Measurements from ENCODE around the gene IL6ST. TPM values are rescaled to one million over a fixed set of nuclear protein-coding genes. Genes with fewer than 3 reads are reported as not detected.

The IL6ST gene
- polyA plus RNA-seq, 1 experiment: 167 TPM

DNA sequence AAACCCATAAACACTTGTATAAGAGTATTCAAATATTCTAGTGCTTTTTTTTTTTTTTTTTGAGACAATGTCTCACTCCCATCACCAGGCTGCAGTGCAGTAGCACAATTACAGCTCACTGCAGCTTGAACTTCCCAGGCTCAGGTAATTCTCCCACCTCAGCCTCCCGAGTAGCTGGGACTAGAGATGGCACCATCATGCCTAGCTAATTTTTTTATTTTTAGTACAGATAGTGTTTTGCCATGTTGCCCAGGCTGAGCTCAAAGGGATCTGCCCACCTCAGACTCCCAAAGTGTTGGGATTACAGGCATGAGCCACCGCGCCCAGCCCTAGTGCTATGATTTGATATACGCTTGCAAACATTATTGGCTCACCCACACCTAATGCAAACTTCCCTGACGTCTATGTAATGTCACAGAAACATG, 11.8 kb downstream of the IL6ST start:
- Histone ChIP-seq H3K27me3 (ENCODE audit: control insufficient read depth, insufficient read depth, low read length) (no peaks in the 10 kb centered on the region), H3K36me3 (ENCODE audit: control insufficient read depth, insufficient read depth, low read length) (peaks cover 2% of the 10 kb centered on the region), H3K4me3 (ENCODE audit: low read depth, low read length) (no peak overlapping the region)
- CTCF ChIA-PET: interaction anchor here (1.0 kb wide), 1 partner anchor 266 kb away, joined by 3 read pairs; no protein-coding TSS in a partner anchor
- POLR2A ChIA-PET: no interaction called here
- TF ChIP-seq, protein P1, sequence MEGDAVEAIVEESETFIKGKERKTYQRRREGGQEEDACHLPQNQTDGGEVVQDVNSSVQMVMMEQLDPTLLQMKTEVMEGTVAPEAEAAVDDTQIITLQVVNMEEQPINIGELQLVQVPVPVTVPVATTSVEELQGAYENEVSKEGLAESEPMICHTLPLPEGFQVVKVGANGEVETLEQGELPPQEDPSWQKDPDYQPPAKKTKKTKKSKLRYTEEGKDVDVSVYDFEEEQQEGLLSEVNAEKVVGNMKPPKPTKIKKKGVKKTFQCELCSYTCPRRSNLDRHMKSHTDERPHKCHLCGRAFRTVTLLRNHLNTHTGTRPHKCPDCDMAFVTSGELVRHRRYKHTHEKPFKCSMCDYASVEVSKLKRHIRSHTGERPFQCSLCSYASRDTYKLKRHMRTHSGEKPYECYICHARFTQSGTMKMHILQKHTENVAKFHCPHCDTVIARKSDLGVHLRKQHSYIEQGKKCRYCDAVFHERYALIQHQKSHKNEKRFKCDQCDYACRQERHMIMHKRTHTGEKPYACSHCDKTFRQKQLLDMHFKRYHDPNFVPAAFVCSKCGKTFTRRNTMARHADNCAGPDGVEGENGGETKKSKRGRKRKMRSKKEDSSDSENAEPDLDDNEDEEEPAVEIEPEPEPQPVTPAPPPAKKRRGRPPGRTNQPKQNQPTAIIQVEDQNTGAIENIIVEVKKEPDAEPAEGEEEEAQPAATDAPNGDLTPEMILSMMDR (IDR thresholded peaks at IDR 0.05; ENCODE audit: insufficient read depth, low read depth, low read length): 0 out of 2 replicates have a peak, but pooled peaks have one; percentile 9
- no peak for DNase-seq (ENCODE audit: low read depth)

GRCh38 chr5:55973296-55973695, 21.5 kb downstream of the IL6ST start:
- no peak overlapping the region for H3K4me3 ChIP-seq (ENCODE audit: low read depth, low read length)
- ChIA-PET POLR2A (no interaction called here), CTCF (no interaction called here)
- H3K36me3 ChIP-seq (ENCODE audit: control insufficient read depth, insufficient read depth, low read length): peaks cover 6% of the 10 kb centered on the region
- TF ChIP-seq, protein P1 (IDR thresholded peaks at IDR 0.05; ENCODE audit: insufficient read depth, low read depth, low read length): no peak
- H3K27me3 ChIP-seq (ENCODE audit: control insufficient read depth, insufficient read depth, low read length): no peaks in the 10 kb centered on the region
- no peak for DNase-seq (ENCODE audit: low read depth)

DNA sequence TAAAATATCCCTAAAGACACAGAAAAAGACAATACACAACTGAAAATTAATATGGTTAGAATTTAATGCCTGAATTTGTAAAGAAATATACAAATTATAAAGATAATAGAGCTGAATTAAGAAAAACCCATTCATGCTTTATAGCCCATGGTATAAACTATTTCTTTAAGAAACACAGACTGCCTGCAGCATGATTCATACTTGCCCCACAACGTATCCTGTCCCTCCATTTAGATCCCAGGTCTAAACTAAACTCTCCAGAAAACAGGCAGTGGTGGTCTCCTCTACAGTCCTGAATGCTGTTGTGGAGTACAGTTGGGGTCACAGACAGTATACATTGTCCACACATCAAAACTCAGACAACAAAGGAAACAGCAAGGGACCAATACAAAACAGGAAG, 24.8 kb downstream of the IL6ST start:
- Histone ChIP-seq H3K4me3 (ENCODE audit: low read depth, low read length) (no peak overlapping the region), H3K27me3 (ENCODE audit: control insufficient read depth, insufficient read depth, low read length) (no peaks in the 10 kb centered on the region), H3K36me3 (ENCODE audit: control insufficient read depth, insufficient read depth, low read length) (peaks cover 2% of the 10 kb centered on the region; the same call in 1 of the 2 replicates)
- CTCF ChIA-PET: interaction anchor here (0.6 to 1.8 kb wide), 3 partner anchors 11 to 232 kb away, joined by 3 to 4 read pairs (median 3); no protein-coding TSS in a partner anchor
- DNase-seq (ENCODE audit: low read depth): no peak
- POLR2A ChIA-PET: interaction anchor here (0.5 kb wide), 1 partner anchor 247 kb away, joined by 4 read pairs; no protein-coding TSS in a partner anchor
- TF ChIP-seq, protein P1 (IDR thresholded peaks at IDR 0.05; ENCODE audit: insufficient read depth, low read depth, low read length): no peak

- Histone ChIP-seq H3K27me3 (ENCODE audit: control insufficient read depth, insufficient read depth, low read length) (no peaks in the 10 kb centered on the region), H3K36me3 (ENCODE audit: control insufficient read depth, insufficient read depth, low read length) (peaks cover 7% of the 10 kb centered on the region), H3K4me3 (ENCODE audit: low read depth, low read length) (no peak overlapping the region)
- DNase-seq (ENCODE audit: low read depth): no peak
- TF ChIP-seq, protein P1 (IDR thresholded peaks at IDR 0.05; ENCODE audit: insufficient read depth, low read depth, low read length): no peak
- ChIA-PET CTCF (no interaction called here), POLR2A (no interaction called here)
Observed at GRCh38 chr5:55966284-55966683, 28.5 kb downstream of the IL6ST start.

DNA sequence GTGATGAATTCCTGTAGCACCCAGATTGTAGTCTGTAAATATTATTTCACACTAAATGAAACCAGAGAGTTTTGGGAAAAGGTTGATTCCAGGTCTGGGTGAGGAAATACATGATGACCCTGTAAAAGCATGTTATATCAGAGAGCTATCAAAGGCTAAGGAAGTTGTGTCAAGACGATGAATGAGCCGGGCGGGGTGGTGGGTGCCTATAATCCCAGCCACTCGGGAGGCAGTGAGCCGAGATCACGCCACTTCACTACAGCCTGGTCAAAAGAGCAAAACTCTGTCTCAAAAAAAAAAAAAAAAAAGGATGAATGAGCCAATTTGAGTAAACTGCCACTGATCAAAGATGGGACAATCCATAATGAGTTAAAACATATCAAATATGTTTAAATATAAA, 29.2 kb downstream of the IL6ST start:
- Histone ChIP-seq H3K4me3 (ENCODE audit: low read depth, low read length) (no peak overlapping the region), H3K36me3 (ENCODE audit: control insufficient read depth, insufficient read depth, low read length) (peaks cover 11% of the 10 kb centered on the region), H3K27me3 (ENCODE audit: control insufficient read depth, insufficient read depth, low read length) (no peaks in the 10 kb centered on the region)
- DNase-seq (ENCODE audit: low read depth): no peak
- POLR2A ChIA-PET: no interaction called here
- TF ChIP-seq, protein P1 (IDR thresholded peaks at IDR 0.05; ENCODE audit: insufficient read depth, low read depth, low read length): no peak
- CTCF ChIA-PET: interaction anchor here (1.0 kb wide), 1 partner anchor 235 kb away, joined by 3 read pairs; no protein-coding TSS in a partner anchor

All from BJ (cell line).